ENCODE measurements around the gene SH2D6.

GRCh38 chr2:85423525-85423924 is 5.0 kb downstream of the SH2D6 start:
- no peak for TF ChIP-seq EZH2 (IDR thresholded peaks at IDR 0.05; ENCODE audit: insufficient read depth, poor library complexity, severe bottlenecking)
- no peak for TF ChIP-seq EZH2phosphoT487 (IDR thresholded peaks at IDR 0.05; ENCODE audit: insufficient read depth, low read depth)

Measured in GM23248 (cell line).